Pulmonary artery endothelial cell (primary cell): ENCODE measurements around the gene SETDB2. TPM values are rescaled to one million over a fixed set of nuclear protein-coding genes. Genes with fewer than 3 reads are reported as not detected.
A peak's percentile ranks its signal among the peaks of the same experiment; 100 is the strongest.

Experiments used
- DNase-seq: peaks from one replicate; pipeline ENCODE4 v3.0.0-alpha.2; 2011; ENCODE audit warnings: low read depth, low spot score
- total RNA-seq: library from RNA; depleted of rRNA; stranded (reverse); fragments of >200 nt; gene quantifications from 2 replicates; pipeline ENCODE4 v1.2.3, GENCODE V29; 2014

SETDB2 gene
- total RNA-seq, 1 donor from 2014 or later = 3.2 TPM

- no peak for DNase-seq
Measured at GRCh38 chr13:49532593-49532992, 88.5 kb downstream of the SETDB2 start.

- no peak for DNase-seq
Measured at GRCh38 chr13:49533011-49533410, 88.9 kb downstream of the SETDB2 start.

DNA sequence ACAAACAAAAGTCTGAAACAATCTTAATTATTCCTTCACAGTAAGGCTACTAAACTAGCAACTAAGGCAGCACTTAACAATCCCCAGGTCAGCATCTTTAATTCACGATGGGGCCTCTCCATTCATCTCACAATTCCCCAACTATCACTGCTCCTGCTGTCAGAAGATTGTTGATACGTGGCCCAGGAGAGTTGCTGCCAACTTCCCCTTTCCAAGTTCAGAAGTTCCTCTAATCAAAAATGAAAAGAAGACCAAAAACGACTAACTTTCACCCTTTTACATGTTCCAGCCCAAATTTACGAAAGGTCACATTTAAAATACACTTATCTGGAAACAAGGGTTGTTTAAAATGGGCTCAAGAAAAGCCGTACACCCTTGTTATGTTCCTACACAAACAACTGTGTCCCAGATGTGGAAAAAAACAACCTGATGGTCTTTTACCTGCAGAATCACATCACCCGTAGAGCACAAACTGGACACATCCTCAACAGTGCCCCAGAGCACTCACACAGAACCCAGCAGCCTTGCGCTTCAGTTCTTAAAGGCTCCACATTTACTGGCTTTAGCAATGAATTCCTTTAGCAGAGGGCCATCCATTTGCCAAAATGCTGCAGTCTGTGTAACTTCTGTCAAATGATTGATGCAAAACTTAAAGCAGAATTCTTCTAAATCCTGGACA is 89.7 kb downstream of the SETDB2 start:
- no peak for DNase-seq

GRCh38 chr13:49536144-49536873 is 92.2 kb downstream of the SETDB2 start:
- DNase-seq = no peak

DNA sequence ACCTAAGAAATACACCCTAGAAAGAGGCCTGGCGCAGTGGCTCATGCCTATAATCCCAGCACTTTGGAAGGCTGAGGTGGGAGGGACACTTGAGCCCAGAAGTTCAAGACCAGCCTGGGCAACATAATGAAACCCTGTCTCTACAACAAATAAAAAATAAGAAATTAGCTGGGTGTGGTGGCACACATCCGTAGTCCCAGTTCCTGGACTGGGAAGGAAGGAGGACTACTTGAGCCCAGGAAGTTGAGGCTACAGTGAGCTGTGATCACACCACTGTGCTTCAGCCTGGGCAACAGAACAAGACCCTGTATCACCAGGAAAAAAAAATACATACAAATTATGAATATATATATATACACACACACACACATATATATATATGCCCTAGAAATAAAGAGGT is 94.3 kb downstream of the SETDB2 start:
- DNase-seq = no peak

DNA sequence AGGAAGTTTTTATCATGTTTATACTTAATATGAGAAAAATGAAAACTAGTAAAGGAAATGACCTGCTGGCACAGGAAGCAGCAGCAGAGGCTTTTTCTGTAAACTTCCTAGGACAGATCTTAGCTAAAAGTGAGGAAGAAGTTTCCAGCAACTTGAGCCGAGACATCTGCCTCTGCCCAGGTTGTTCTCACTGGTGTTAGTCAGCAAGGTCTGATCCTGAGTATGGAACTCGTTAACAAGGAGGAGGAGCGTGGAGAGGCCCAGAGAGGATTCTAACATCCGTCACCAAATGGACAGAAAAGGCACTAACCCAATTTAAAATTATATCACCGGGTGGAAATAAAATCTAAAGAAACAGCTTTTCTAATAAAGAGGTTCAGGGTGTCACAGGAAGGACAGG is 95.2 kb downstream of the SETDB2 start:
- DNase-seq = no peak

- no peak for DNase-seq
Measured at GRCh38 chr13:49539746-49540145, 95.7 kb downstream of the SETDB2 start.

DNA sequence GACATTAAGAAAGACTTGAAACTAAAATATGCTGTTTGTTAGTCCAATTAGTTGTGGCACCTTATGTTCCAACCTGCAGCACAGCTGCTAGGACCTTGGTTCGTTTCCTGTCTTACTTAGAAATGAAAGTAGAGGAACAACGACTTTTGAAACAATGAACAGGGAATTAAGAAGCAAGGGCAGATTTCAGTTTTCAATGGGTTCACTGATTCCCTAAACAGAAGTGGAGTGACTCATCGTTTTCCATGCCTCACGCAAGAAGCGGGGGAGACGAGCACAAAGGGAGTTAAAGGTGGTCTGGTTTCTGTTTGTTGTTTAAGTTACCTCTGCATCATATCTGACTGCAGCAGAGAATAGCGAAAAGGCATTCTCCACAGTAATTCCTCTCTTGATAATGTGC is 96.5 kb downstream of the SETDB2 start:
- peak; percentile 19 for DNase-seq

- no peak for DNase-seq
Measured at GRCh38 chr13:49543656-49544055, 99.6 kb downstream of the SETDB2 start.

Other genes starting within 250 kb of the SETDB2 start
- gene MLNR, start 223.9 kb upstream of the SETDB2 start, total RNA-seq = not detected in 2 replicates
- 2.7 and 4.7 TPM in 2 replicates for gene CDADC1, start 196.3 kb upstream of the SETDB2 start, total RNA-seq
- 6.7 and 8.8 TPM in 2 replicates for gene CAB39L, start 210 bp upstream of the SETDB2 start, total RNA-seq
- gene PHF11, start 51.7 kb downstream of the SETDB2 start, total RNA-seq = 8.8 and 11.2 TPM in 2 replicates
- gene RCBTB1, start 141.3 kb downstream of the SETDB2 start, total RNA-seq = 19.3 and 22.6 TPM in 2 replicates
- 0.11 and 0.13 TPM in 2 replicates for gene ARL11, start 184.2 kb downstream of the SETDB2 start, total RNA-seq
- gene EBPL, start 247.2 kb downstream of the SETDB2 start, total RNA-seq = 101 and 143 TPM in 2 replicates